K562 (cell line): ENCODE results near the gene NCOA1. TPM values are rescaled to one million over a fixed set of nuclear protein-coding genes. Genes with fewer than 3 reads are reported as not detected.

Experiments used
- BHLHE40 ChIP-seq: IDR thresholded peaks from 2 replicates; pipeline ENCODE4 v1.6.1; 2011; ENCODE audit warnings: low read length, improper control_type of control experiment
- C11orf30 ChIP-seq: fragments of 450-650 bp; IDR thresholded peaks from 2 replicates; pipeline ENCODE4 v1.6.1; 2016; ENCODE audit warnings: low read depth, mild to moderate bottlenecking
- GTF2E2 ChIP-seq: fragments of 200-800 bp; sonication (Bioruptor generic); IDR thresholded peaks from 2 replicates; pipeline ENCODE4 v1.6.1; 2016; ENCODE audit warnings: missing genetic modification characterization, missing compliant biosample characterization
- HDAC1 ChIP-seq, 2 experiments: fragments of 450-650 bp; IDR thresholded peaks; 2 replicates each; pipeline ENCODE4 v1.6.1; 2016 to 2017; ENCODE audit warnings: inconsistent platforms in 1 of 2, mild to moderate bottlenecking in 1 of 2, moderate library complexity in 1 of 2
- MTF1 ChIP-seq: fragments of 250-450 bp; sonication (Bioruptor Pico); IDR thresholded peaks from 2 replicates; pipeline ENCODE4 v1.9.0; 2021; ENCODE audit warnings: moderate library complexity, mild to moderate bottlenecking, inconsistent platforms, borderline replicate concordance
- NR2F6 ChIP-seq: fragments of 450-650 bp; formaldehyde crosslinking; IDR thresholded peaks from 2 replicates; pipeline ENCODE4 v1.4.0; 2020; ENCODE audit warnings: mild to moderate bottlenecking
- PTTG1 ChIP-seq: fragments of 450-650 bp; IDR thresholded peaks from 2 replicates; pipeline ENCODE4 v1.6.1; 2016; ENCODE audit warnings: low read depth, mild to moderate bottlenecking, missing genetic modification characterization, missing compliant biosample characterization
- SAFB2 ChIP-seq: fragments of 200-400 bp; formaldehyde crosslinking; IDR thresholded peaks from 2 replicates; pipeline ENCODE4 v1.6.1; 2018; ENCODE audit warnings: borderline replicate concordance, low read length, low read depth, moderate library complexity; ENCODE audit not compliant: severe bottlenecking
- SNIP1 ChIP-seq: fragments of 450-650 bp; IDR thresholded peaks from 2 replicates; pipeline ENCODE4 v1.7.1; 2017; ENCODE audit warnings: low read depth, mild to moderate bottlenecking
- ZC3H4 ChIP-seq: sonication (generic); formaldehyde crosslinking; IDR thresholded peaks from 2 replicates; pipeline ENCODE4 v1.9.0; 2021; ENCODE audit warnings: missing genetic modification reagents, borderline replicate concordance
- ZNF134 ChIP-seq: fragments of 250-450 bp; sonication (Bioruptor Pico); conservative IDR thresholded peaks from 2 replicates; pipeline ENCODE4 v1.4.0; 2020
- ZNF146 ChIP-seq: IDR thresholded peaks from one replicate; pipeline ENCODE4 v1.6.1; 2018; ENCODE audit warnings: missing compliant biosample characterization; ENCODE audit not compliant: unreplicated experiment
- ZNF175 ChIP-seq: fragments of 200-800 bp; sonication (Bioruptor generic); IDR thresholded peaks from 2 replicates; pipeline ENCODE4 v1.6.1; 2016; ENCODE audit warnings: low read depth, mild to moderate bottlenecking, missing genetic modification characterization, missing compliant biosample characterization
- ZNF224 ChIP-seq: sonication (generic); formaldehyde crosslinking; IDR thresholded peaks from 2 replicates; pipeline ENCODE4 v1.8.0; 2022; ENCODE audit warnings: mild to moderate bottlenecking, missing genetic modification reagents
- ZNF23 ChIP-seq: fragments of 250-450 bp; sonication (Bioruptor Pico); IDR thresholded peaks from 2 replicates; pipeline ENCODE4 v1.4.0; 2020; ENCODE audit warnings: mild to moderate bottlenecking
- ZNF512 ChIP-seq: IDR thresholded peaks from 2 replicates; pipeline ENCODE4 v1.6.1; 2016; ENCODE audit warnings: missing genetic modification characterization, missing compliant biosample characterization
- polyA plus RNA-seq, 8 experiments: library from polyadenylated mRNA; depleted of rRNA in 4 of 8; stranded (reverse) in 5 of 8; unstranded in 3 of 8; fragments of >200 nt; fragmentation: Nextera tagmentation in 2 of 8; fragmentation: Illumina TruSeq in 1 of 8; extraction: Ambion mirVana in 2 of 8; extraction: Trizol in 1 of 8; gene quantifications; 2 replicates each; pipeline versions ENCODE4 v1.2.1 to v1.2.3, GENCODE V29; 2011 to 2014; ENCODE audit warnings: inconsistent platforms in 1 of 8, missing spikeins in 1 of 8
- total RNA-seq, 7 experiments: library from RNA; depleted of rRNA in 6 of 7; stranded (reverse); fragments of >200 nt in 6 of 7; fragmentation: Illumina TruSeq in 2 of 7; extraction: Trizol in 2 of 7; gene quantifications; 2 replicates each; pipeline versions ENCODE4 v1.2.1 to v1.2.3, GENCODE V29; 2011 to 2021; ENCODE audit warnings: low replicate concordance in 1 of 7
- TF ChIP-seq, protein P1 (sequence below), 2 experiments: fragments of 200-800 bp in 1 of 2; sonication (Bioruptor generic) in 1 of 2; sonication (generic) in 1 of 2; formaldehyde crosslinking in 1 of 2; IDR thresholded peaks in 1 of 2; conservative IDR thresholded peaks in 1 of 2; 2 replicates each; pipeline versions ENCODE4 v1.5.0 to v1.6.1; 2016 to 2020; ENCODE audit warnings: missing compliant biosample characterization in 1 of 2, missing genetic modification characterization in 1 of 2, missing genetic modification reagents in 1 of 2
- TF ChIP-seq, protein P2 (sequence below): fragments of 250-450 bp; sonication (Bioruptor Pico); IDR thresholded peaks from 2 replicates; pipeline ENCODE4 v1.5.0; 2020; ENCODE audit warnings: mild to moderate bottlenecking
- TF ChIP-seq, protein P3 (sequence below): fragments of 450-650 bp; IDR thresholded peaks from 2 replicates; pipeline ENCODE4 v1.6.1; 2018; ENCODE audit not compliant: partially characterized antibody

Gene NCOA1
- total and polyA plus RNA-seq, 9 of the 15 experiments (the other 6 are each of a cell fraction or from before 2014, with no cell fraction given), result 4.9 to 25.7 (median 17.0) TPM

DNA sequence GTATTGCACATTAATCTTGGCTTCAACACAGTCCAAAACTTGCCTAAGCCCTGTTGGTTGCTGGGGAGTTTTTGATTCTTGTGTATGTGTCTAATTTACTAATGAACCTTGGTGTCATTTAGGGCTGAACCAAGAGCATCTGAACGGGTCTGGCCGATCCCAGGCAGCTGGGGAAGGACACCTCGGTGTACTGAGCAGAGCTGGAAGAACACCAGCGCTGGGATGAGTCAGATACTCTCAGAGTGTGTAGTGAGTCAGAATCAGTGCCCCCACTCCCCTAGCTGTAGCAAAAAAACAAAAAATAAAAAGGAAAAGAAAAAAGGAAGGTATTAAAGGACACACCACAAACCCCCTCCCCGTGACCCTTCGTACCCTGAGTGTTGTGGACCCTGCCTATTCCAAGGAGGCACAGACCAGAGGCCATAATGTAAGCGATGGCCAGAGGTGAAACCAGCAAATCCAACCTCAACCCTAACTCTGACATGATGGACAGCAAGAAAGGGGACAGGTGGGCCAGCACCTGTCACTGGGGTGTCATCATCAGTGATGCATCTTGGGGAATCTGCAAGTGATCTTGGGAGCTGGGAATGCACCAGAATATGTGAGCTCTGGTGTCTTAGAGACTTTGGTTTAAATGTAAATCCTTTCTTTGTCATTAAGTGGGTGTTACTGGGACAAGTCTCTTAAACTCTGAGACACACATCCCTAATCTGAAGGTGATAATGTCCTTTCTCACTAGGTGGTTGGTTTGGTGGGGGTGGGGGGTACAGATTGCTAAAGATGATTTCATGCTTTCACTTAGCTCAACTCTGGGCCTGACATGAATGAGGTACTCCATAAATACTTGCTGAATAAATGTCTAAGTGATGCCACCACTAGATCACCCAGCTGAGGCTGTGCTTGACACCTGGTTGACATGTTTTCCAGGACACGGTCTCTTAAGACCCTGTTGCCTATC, 34.2 kb upstream of the NCOA1 start (continued):
- TF ChIP-seq, protein P1, sequence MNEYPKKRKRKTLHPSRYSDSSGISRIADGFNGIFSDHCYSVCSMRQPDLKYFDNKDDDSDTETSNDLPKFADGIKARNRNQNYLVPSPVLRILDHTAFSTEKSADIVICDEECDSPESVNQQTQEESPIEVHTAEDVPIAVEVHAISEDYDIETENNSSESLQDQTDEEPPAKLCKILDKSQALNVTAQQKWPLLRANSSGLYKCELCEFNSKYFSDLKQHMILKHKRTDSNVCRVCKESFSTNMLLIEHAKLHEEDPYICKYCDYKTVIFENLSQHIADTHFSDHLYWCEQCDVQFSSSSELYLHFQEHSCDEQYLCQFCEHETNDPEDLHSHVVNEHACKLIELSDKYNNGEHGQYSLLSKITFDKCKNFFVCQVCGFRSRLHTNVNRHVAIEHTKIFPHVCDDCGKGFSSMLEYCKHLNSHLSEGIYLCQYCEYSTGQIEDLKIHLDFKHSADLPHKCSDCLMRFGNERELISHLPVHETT (CRISPR knock-in tag; conservative IDR thresholded peaks at IDR 0.05 in 1 of 2, IDR thresholded peaks at IDR 0.05 in 1 of 2), result no peak
- TF ChIP-seq, protein P2, sequence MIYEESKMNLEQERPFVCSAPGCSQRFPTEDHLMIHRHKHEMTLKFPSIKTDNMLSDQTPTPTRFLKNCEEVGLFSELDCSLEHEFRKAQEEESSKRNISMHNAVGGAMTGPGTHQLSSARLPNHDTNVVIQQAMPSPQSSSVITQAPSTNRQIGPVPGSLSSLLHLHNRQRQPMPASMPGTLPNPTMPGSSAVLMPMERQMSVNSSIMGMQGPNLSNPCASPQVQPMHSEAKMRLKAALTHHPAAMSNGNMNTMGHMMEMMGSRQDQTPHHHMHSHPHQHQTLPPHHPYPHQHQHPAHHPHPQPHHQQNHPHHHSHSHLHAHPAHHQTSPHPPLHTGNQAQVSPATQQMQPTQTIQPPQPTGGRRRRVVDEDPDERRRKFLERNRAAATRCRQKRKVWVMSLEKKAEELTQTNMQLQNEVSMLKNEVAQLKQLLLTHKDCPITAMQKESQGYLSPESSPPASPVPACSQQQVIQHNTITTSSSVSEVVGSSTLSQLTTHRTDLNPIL (CRISPR knock-in tag), result no peak
- TF ChIP-seq SNIP1 (no peak), PTTG1 (no peak), NR2F6 (CRISPR knock-in tag) (no peak), SAFB2 (no peak), BHLHE40 (0 out of 2 replicates have a peak, but pooled peaks have one; percentile 4), ZC3H4 (CRISPR knock-in tag) (no peak), ZNF175 (CRISPR knock-in tag) (no peak), MTF1 (CRISPR knock-in tag) (no peak), HDAC1 (IDR thresholded peaks at IDR 0.05) (peak in 1 of 2 experiments; percentile 26; a peak in 1 of 4 replicates), ZNF224 (CRISPR knock-in tag) (no peak), ZNF146 (no peak), ZNF134 (CRISPR knock-in tag) (no peak), C11orf30 (no peak; the same call in 1 of the 2 replicates), ZNF23 (no peak), GTF2E2 (tag) (0 out of 2 replicates have a peak, but pooled peaks have one; percentile 28), ZNF512 (tag) (no peak)
- TF ChIP-seq, protein P3, sequence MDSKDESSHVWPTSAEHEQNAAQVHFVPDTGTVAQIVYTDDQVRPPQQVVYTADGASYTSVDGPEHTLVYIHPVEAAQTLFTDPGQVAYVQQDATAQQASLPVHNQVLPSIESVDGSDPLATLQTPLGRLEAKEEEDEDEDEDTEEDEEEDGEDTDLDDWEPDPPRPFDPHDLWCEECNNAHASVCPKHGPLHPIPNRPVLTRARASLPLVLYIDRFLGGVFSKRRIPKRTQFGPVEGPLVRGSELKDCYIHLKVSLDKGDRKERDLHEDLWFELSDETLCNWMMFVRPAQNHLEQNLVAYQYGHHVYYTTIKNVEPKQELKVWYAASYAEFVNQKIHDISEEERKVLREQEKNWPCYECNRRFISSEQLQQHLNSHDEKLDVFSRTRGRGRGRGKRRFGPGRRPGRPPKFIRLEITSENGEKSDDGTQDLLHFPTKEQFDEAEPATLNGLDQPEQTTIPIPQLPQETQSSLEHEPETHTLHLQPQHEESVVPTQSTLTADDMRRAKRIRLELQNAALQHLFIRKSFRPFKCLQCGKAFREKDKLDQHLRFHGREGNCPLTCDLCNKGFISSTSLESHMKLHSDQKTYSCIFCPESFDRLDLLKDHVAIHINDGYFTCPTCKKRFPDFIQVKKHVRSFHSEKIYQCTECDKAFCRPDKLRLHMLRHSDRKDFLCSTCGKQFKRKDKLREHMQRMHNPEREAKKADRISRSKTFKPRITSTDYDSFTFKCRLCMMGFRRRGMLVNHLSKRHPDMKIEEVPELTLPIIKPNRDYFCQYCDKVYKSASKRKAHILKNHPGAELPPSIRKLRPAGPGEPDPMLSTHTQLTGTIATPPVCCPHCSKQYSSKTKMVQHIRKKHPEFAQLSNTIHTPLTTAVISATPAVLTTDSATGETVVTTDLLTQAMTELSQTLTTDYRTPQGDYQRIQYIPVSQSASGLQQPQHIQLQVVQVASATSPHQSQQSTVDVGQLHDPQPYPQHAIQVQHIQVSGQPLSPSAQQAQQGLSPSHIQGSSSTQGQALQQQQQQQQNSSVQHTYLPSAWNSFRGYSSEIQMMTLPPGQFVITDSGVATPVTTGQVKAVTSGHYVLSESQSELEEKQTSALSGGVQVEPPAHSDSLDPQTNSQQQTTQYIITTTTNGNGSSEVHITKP, result peak; percentile 85
